SK-N-SH treated with all-trans-retinoic acid at 6 μM for 48 hours (cell line): ENCODE results near the gene RAPSN.

ENCODE experiments used
- CSRNP3 ChIP-seq: fragments of 250-450 bp; sonication (Bioruptor Pico); IDR thresholded peaks from 2 replicates; pipeline ENCODE4 v1.5.1; 2021; ENCODE audit warnings: mild to moderate bottlenecking, moderate library complexity
- GLIS3 ChIP-seq: fragments of 250-450 bp; sonication (Bioruptor Pico); IDR thresholded peaks from 2 replicates; pipeline ENCODE4 v1.5.0; 2020; ENCODE audit warnings: mild to moderate bottlenecking, moderate library complexity
- PATZ1 ChIP-seq: fragments of 250-450 bp; sonication (Bioruptor Pico); IDR thresholded peaks from 2 replicates; pipeline ENCODE4 v1.8.0; 2020; ENCODE audit warnings: mild to moderate bottlenecking, moderate library complexity, borderline replicate concordance
- RARB ChIP-seq: fragments of 250-450 bp; sonication (Bioruptor Pico); IDR thresholded peaks from 2 replicates; pipeline ENCODE4 v1.8.0; 2021; ENCODE audit warnings: mild to moderate bottlenecking, moderate library complexity
- TOX ChIP-seq: fragments of 250-450 bp; sonication (Bioruptor Pico); IDR thresholded peaks from 2 replicates; pipeline ENCODE4 v1.8.0; 2021; ENCODE audit warnings: mild to moderate bottlenecking, moderate library complexity, borderline replicate concordance
- ZC3H10 ChIP-seq: fragments of 250-450 bp; sonication (Bioruptor Pico); IDR thresholded peaks from 2 replicates; pipeline ENCODE4 v1.5.1; 2021; ENCODE audit warnings: mild to moderate bottlenecking, moderate library complexity
- ZFP3 ChIP-seq: fragments of 250-450 bp; sonication (Bioruptor Pico); IDR thresholded peaks from 2 replicates; pipeline ENCODE4 v1.5.0; 2020; ENCODE audit warnings: mild to moderate bottlenecking, moderate library complexity
- ZNF565 ChIP-seq: fragments of 450-650 bp; formaldehyde crosslinking; conservative IDR thresholded peaks from 2 replicates; pipeline ENCODE4 v1.5.0; 2020; ENCODE audit warnings: low read depth, mild to moderate bottlenecking, moderate library complexity

- TF ChIP-seq ZFP3 (CRISPR knock-in tag): no peak
- no peak for TF ChIP-seq PATZ1 (CRISPR knock-in tag)
- TF ChIP-seq RARB (CRISPR knock-in tag): no peak
- TF ChIP-seq GLIS3 (CRISPR knock-in tag): no peak
- no peak for TF ChIP-seq ZNF565
- no peak for TF ChIP-seq ZC3H10
- no peak for TF ChIP-seq CSRNP3 (CRISPR knock-in tag)
- TF ChIP-seq TOX: no peak
These were observed 40.4 kb upstream of the RAPSN start for GRCh38 chr11:47489395-47489755.
